ENCODE measurements around the gene RAB10. TPM values are rescaled to one million over a fixed set of nuclear protein-coding genes. Genes with fewer than 3 reads are reported as not detected.

The RAB10 gene
- total and polyA plus RNA-seq, 9 of the 15 experiments (the other 6 are each of a cell fraction or from before 2014, with no cell fraction given): 25.1 to 214 (median 157) TPM

- DNase-seq (ENCODE audit: extremely low read depth in 1 of 4, low spot score in 3 of 4) (peak in 2 of 4 experiments; percentile 30 to 43), ATAC-seq (peak; percentile 53), FAIRE-seq (peak; percentile 11)
- no peak overlapping the region for H3K4me3 ChIP-seq
- H3K4me2 ChIP-seq (ENCODE audit: insufficient read depth, low read length): no peak overlapping the region
- intact Hi-C loops (cut with micrococcal nuclease): no loop called here
- H3K9me3 ChIP-seq (replicated peaks; ENCODE audit: control insufficient read depth, insufficient read depth, low read depth, low read length): no peaks in the 10 kb centered on the region
- no peaks in the 10 kb centered on the region for H4K20me1 ChIP-seq (replicated peaks; ENCODE audit: control insufficient read depth, insufficient read depth, low read length)
- no TSS peak for BruUV-seq (replicated peaks)
- no peak overlapping the region; a peak in 1 of 4 replicates for H3K9ac ChIP-seq (ENCODE audit: insufficient read depth in 1 of 2, low read depth in 2 of 2, low read length in 2 of 2)
- 48% methylated on average over 12 of the region's 12 CpGs for WGBS (ENCODE audit: insufficient coverage, low coverage, missing lambda C conversion rate)
- no peaks in the 10 kb centered on the region for H3K27me3 ChIP-seq (ENCODE audit: control insufficient read depth in 2 of 2, insufficient read depth in 2 of 2, low read length in 2 of 2)
- in situ Hi-C loops (cut with MboI): no loop called here
- no peaks in the 10 kb centered on the region for H3K9me1 ChIP-seq (ENCODE audit: control insufficient read depth, insufficient read depth, low read length)
- peaks cover 5 to 13% of the 10 kb centered on the region in 2 experiments; a peak in 3 of 5 replicates for H3K4me1 ChIP-seq (replicated peaks in 1 of 2; ENCODE audit: control insufficient read depth in 2 of 2, insufficient read depth in 2 of 2, low read length in 2 of 2)
- H3K79me2 ChIP-seq (ENCODE audit: control insufficient read depth, insufficient read depth, low read length): no peaks in the 10 kb centered on the region
- H3K36me3 ChIP-seq (ENCODE audit: control insufficient read depth, insufficient read depth, low read length): peaks cover 29% of the 10 kb centered on the region
- CTCF ChIA-PET (ENCODE audit: low intra/inter-chr PET ratio): no interaction called here
- H2AFZ ChIP-seq (ENCODE audit: low read depth, low read length): no peak overlapping the region
- POLR2A ChIA-PET: interaction anchor here (0.6 to 0.9 kb wide), 2 partner anchors 148 to 183 kb away, joined by 3 read pairs; no protein-coding TSS in a partner anchor
- H3K27ac ChIP-seq (ENCODE audit: extremely low read depth, low read depth, low read length): no peak overlapping the region
- no peak for TF ChIP-seq GATA2 (CRISPR knock-in tag; IDR thresholded peaks at IDR 0.05)
- TF ChIP-seq NFXL1 (CRISPR knock-in tag; IDR thresholded peaks at IDR 0.05): no peak
- TF ChIP-seq CC2D1A (IDR thresholded peaks at IDR 0.05): no peak
- no peak for TF ChIP-seq EP300 (IDR thresholded peaks at IDR 0.05; ENCODE audit: low read length)
- TF ChIP-seq POLR2G (IDR thresholded peaks at IDR 0.05; ENCODE audit: low read depth, low read length): peak; percentile 8; the same call in 1 of the 2 replicates
- no peak for TF ChIP-seq CGGBP1 (CRISPR knock-in tag; IDR thresholded peaks at IDR 0.05)
- no peak for TF ChIP-seq PREB (CRISPR knock-in tag; IDR thresholded peaks at IDR 0.05)
- peak; percentile 40; the same call in 1 of the 2 replicates for TF ChIP-seq NFIC (IDR thresholded peaks at IDR 0.05)
- TF ChIP-seq ZNF75A (CRISPR knock-in tag; IDR thresholded peaks at IDR 0.05): 0 out of 2 replicates have a peak, but pooled peaks have one; percentile 24
- no peak for TF ChIP-seq ZNF778 (CRISPR knock-in tag; IDR thresholded peaks at IDR 0.05)
- peak; percentile 90; the same call in 1 of the 2 replicates for TF ChIP-seq HBP1 (CRISPR knock-in tag; IDR thresholded peaks at IDR 0.05)
- TF ChIP-seq, protein P1, sequence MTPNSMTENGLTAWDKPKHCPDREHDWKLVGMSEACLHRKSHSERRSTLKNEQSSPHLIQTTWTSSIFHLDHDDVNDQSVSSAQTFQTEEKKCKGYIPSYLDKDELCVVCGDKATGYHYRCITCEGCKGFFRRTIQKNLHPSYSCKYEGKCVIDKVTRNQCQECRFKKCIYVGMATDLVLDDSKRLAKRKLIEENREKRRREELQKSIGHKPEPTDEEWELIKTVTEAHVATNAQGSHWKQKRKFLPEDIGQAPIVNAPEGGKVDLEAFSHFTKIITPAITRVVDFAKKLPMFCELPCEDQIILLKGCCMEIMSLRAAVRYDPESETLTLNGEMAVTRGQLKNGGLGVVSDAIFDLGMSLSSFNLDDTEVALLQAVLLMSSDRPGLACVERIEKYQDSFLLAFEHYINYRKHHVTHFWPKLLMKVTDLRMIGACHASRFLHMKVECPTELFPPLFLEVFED (CRISPR knock-in tag; conservative IDR thresholded peaks at IDR 0.05): 0 out of 2 replicates have a peak, but pooled peaks have one; percentile 54
- TF ChIP-seq POLR2A (conservative IDR thresholded peaks at IDR 0.05): peak; percentile 57; the same call in 1 of the 2 replicates
- no peak for TF ChIP-seq ZNF586 (CRISPR knock-in tag; conservative IDR thresholded peaks at IDR 0.05)
Measured at GRCh38 chr2:26139269-26140183, 105.6 kb downstream of the RAB10 start.
